Glutamatergic neuron (in vitro differentiated cells): ENCODE measurements around the gene IL17RE. TPM values are rescaled to one million over a fixed set of nuclear protein-coding genes. Genes with fewer than 3 reads are reported as not detected.
"Not testable (repeated sequence)": the region's sequence is repeated elsewhere in the genome, so short reads cannot be mapped to it uniquely, and the experiment has no call there.

Source experiments
- DNase-seq: peaks from one replicate; pipeline ENCODE4 v3.0.0; 2022
- H3K27ac Mint-ChIP-seq: one replicate; pipeline ENCODE4 v1.8.0; 2020; ENCODE audit warnings: mild to moderate bottlenecking, mixed read lengths, inconsistent platforms; ENCODE audit not compliant: unreplicated experiment
- H3K27me3 Mint-ChIP-seq: one replicate; pipeline ENCODE4 v1.8.0; 2020; ENCODE audit warnings: mild to moderate bottlenecking, moderate library complexity, mixed read lengths, inconsistent platforms; ENCODE audit not compliant: unreplicated experiment
- H3K36me3 Mint-ChIP-seq: one replicate; pipeline ENCODE4 v1.8.0; 2020; ENCODE audit warnings: mild to moderate bottlenecking, mixed read lengths, inconsistent platforms; ENCODE audit not compliant: unreplicated experiment
- H3K4me1 Mint-ChIP-seq: one replicate; pipeline ENCODE4 v1.8.0; 2020; ENCODE audit warnings: mild to moderate bottlenecking, low read depth, mixed read lengths, inconsistent platforms; ENCODE audit not compliant: unreplicated experiment
- H3K4me3 Mint-ChIP-seq: one replicate; pipeline ENCODE4 v1.8.0; 2020; ENCODE audit warnings: mild to moderate bottlenecking, mixed read lengths, inconsistent platforms; ENCODE audit not compliant: unreplicated experiment
- H3K9me3 Mint-ChIP-seq: one replicate; pipeline ENCODE4 v1.8.0; 2020; ENCODE audit warnings: mild to moderate bottlenecking, moderate library complexity, mixed read lengths, inconsistent platforms; ENCODE audit not compliant: unreplicated experiment
- CTCF ChIP-seq: fragments of 200-600 bp; sonication (generic); IDR thresholded peaks from one replicate; pipeline ENCODE4 v1.5.0; 2021; ENCODE audit not compliant: partially characterized antibody, unreplicated experiment
- long read RNA-seq: library from polyadenylated mRNA; unstranded; transcript quantifications from one replicate; pipeline ENCODE4 v2.0.0, GENCODE V29; 2020; ENCODE audit not compliant: unreplicated experiment
- total RNA-seq: library from RNA; stranded (reverse); fragmentation: NEBNext Ultra II Directional; extraction: Animal tissue kit (Norgen Biotek cat#: 25700); gene quantifications from one replicate; pipeline ENCODE4 v1.2.1, GENCODE V29; 2021; ENCODE audit not compliant: unreplicated experiment

Gene IL17RE
- 3.9 TPM for total RNA-seq
- long read RNA-seq = 0 reads

GRCh38 chr3:9902372-9903237, at the start of gene IL17RE:
IL17RE (plus strand) TSS chr3:9902848; CDS start chr3:9902933, 85 bp downstream.
- Mint-ChIP-seq H3K4me3 (no peak within 1 kb of the TSS), H3K9me3 (no peaks in the 10 kb centered on the region), H3K27me3 (peaks cover 5% of the 10 kb centered on the region), H3K27ac (no peak within 1 kb of the TSS), H3K4me1 (peaks cover 2% of the 10 kb centered on the region), H3K36me3 (no peaks in the 10 kb centered on the region)
- DNase-seq = no peak
- TF ChIP-seq CTCF = no peak

- Mint-ChIP-seq H3K4me1 (peaks cover 73% of the 10 kb centered on the region), H3K4me3 (peak overlapping the region; percentile 85), H3K27ac (peak overlapping the region; percentile 99), H3K27me3 (peaks cover 14% of the 10 kb centered on the region)
- not testable (repeated sequence) for H3K9me3 Mint-ChIP-seq, H3K36me3 Mint-ChIP-seq
- peak; percentile 33 for DNase-seq
Observed at GRCh38 chr3:9854291-9854940, 48.2 kb upstream of the IL17RE start.

GRCh38 chr3:9855594-9855993, 47.1 kb upstream of the IL17RE start:
- Mint-ChIP-seq H3K4me3 (peak overlapping the region; percentile 64), H3K36me3 (no peaks in the 10 kb centered on the region), H3K9me3 (peaks cover 10% of the 10 kb centered on the region), H3K27me3 (peaks cover 14% of the 10 kb centered on the region), H3K27ac (peak overlapping the region; percentile 97), H3K4me1 (peaks cover 65% of the 10 kb centered on the region)
- no peak for TF ChIP-seq CTCF
- DNase-seq = no peak

GRCh38 chr3:9859530-9860025, 43.1 kb upstream of the IL17RE start:
- no peak for TF ChIP-seq CTCF
- Mint-ChIP-seq H3K27ac (no peak overlapping the region), H3K36me3 (no peaks in the 10 kb centered on the region), H3K4me3 (no peak overlapping the region), H3K4me1 (peaks cover 33% of the 10 kb centered on the region), H3K27me3 (peaks cover 10% of the 10 kb centered on the region), H3K9me3 (peaks cover 4% of the 10 kb centered on the region)
- no peak for DNase-seq

- DNase-seq = no peak
- Mint-ChIP-seq H3K4me1 (peaks cover 18% of the 10 kb centered on the region), H3K9me3 (peaks cover 2% of the 10 kb centered on the region), H3K27me3 (peaks cover 5% of the 10 kb centered on the region), H3K27ac (no peak overlapping the region), H3K36me3 (no peaks in the 10 kb centered on the region), H3K4me3 (no peak overlapping the region)
- TF ChIP-seq CTCF = no peak
Observed at GRCh38 chr3:9861201-9861600, 41.4 kb upstream of the IL17RE start.
